ENCODE results near the gene STAM2.
A peak's percentile ranks its signal among the peaks of the same experiment; 100 is the strongest.

STAM2 gene

GRCh38 chr2:152176113-152176714 is 651 bp upstream of the STAM2 start:
- TF ChIP-seq GATA2 (IDR thresholded peaks at IDR 0.05; ENCODE audit: low read depth, low read length), result no peak
- TF ChIP-seq GATA3 (IDR thresholded peaks at IDR 0.05; ENCODE audit: low read depth, low read length), result no peak

GRCh38 chr2:152175012-152175367 is 573 bp downstream of the STAM2 start:
- no peak for TF ChIP-seq GATA2 (IDR thresholded peaks at IDR 0.05; ENCODE audit: low read depth, low read length)
- TF ChIP-seq GATA3 (IDR thresholded peaks at IDR 0.05; ENCODE audit: low read depth, low read length), result no peak

GRCh38 chr2:152174574-152174973 is 989 bp downstream of the STAM2 start:
- TF ChIP-seq GATA2 (IDR thresholded peaks at IDR 0.05; ENCODE audit: low read depth, low read length) (no peak), GATA3 (IDR thresholded peaks at IDR 0.05; ENCODE audit: low read depth, low read length) (no peak)

GRCh38 chr2:152173831-152174230 is 1.7 kb downstream of the STAM2 start:
- TF ChIP-seq GATA2 (IDR thresholded peaks at IDR 0.05; ENCODE audit: low read depth, low read length) (no peak), GATA3 (IDR thresholded peaks at IDR 0.05; ENCODE audit: low read depth, low read length) (no peak)

GRCh38 chr2:152171718-152172117 is 3.8 kb downstream of the STAM2 start:
- TF ChIP-seq GATA2 (IDR thresholded peaks at IDR 0.05; ENCODE audit: low read depth, low read length) (no peak), GATA3 (IDR thresholded peaks at IDR 0.05; ENCODE audit: low read depth, low read length) (no peak)

- no peak for TF ChIP-seq GATA2 (IDR thresholded peaks at IDR 0.05; ENCODE audit: low read depth, low read length)
- TF ChIP-seq GATA3 (IDR thresholded peaks at IDR 0.05; ENCODE audit: low read depth, low read length), result no peak
Measured at GRCh38 chr2:152167065-152167464, 8.5 kb downstream of the STAM2 start.

- no peak for TF ChIP-seq GATA3 (IDR thresholded peaks at IDR 0.05; ENCODE audit: low read depth, low read length)
- TF ChIP-seq GATA2 (IDR thresholded peaks at IDR 0.05; ENCODE audit: low read depth, low read length), result no peak
Measured at GRCh38 chr2:152166633-152167032, 8.9 kb downstream of the STAM2 start.

- no peak for TF ChIP-seq GATA2 (IDR thresholded peaks at IDR 0.05; ENCODE audit: low read depth, low read length)
- no peak for TF ChIP-seq GATA3 (IDR thresholded peaks at IDR 0.05; ENCODE audit: low read depth, low read length)
Measured at GRCh38 chr2:152165780-152166179, 9.8 kb downstream of the STAM2 start.

- TF ChIP-seq GATA3 (IDR thresholded peaks at IDR 0.05; ENCODE audit: low read depth, low read length) (no peak), GATA2 (IDR thresholded peaks at IDR 0.05; ENCODE audit: low read depth, low read length) (no peak)
Measured at GRCh38 chr2:152165306-152165705, 10.3 kb downstream of the STAM2 start.

GRCh38 chr2:152163669-152164068 is 11.9 kb downstream of the STAM2 start:
- peak; percentile 76 for TF ChIP-seq GATA2 (IDR thresholded peaks at IDR 0.05; ENCODE audit: low read depth, low read length)

GRCh38 chr2:152162141-152162540 is 13.4 kb downstream of the STAM2 start:
- TF ChIP-seq GATA2 (IDR thresholded peaks at IDR 0.05; ENCODE audit: low read depth, low read length) (no peak), GATA3 (IDR thresholded peaks at IDR 0.05; ENCODE audit: low read depth, low read length) (no peak)

GRCh38 chr2:152161598-152161997 is 14.0 kb downstream of the STAM2 start:
- no peak for TF ChIP-seq GATA3 (IDR thresholded peaks at IDR 0.05; ENCODE audit: low read depth, low read length)
- TF ChIP-seq GATA2 (IDR thresholded peaks at IDR 0.05; ENCODE audit: low read depth, low read length), result no peak

GRCh38 chr2:152157253-152157652 is 18.3 kb downstream of the STAM2 start:
- TF ChIP-seq GATA2 (IDR thresholded peaks at IDR 0.05; ENCODE audit: low read depth, low read length), result no peak
- TF ChIP-seq GATA3 (IDR thresholded peaks at IDR 0.05; ENCODE audit: low read depth, low read length), result no peak

GRCh38 chr2:152155209-152155608 is 20.4 kb downstream of the STAM2 start:
- no peak for TF ChIP-seq GATA2 (IDR thresholded peaks at IDR 0.05; ENCODE audit: low read depth, low read length)
- TF ChIP-seq GATA3 (IDR thresholded peaks at IDR 0.05; ENCODE audit: low read depth, low read length), result no peak

GRCh38 chr2:152154462-152154861 is 21.1 kb downstream of the STAM2 start:
- no peak for TF ChIP-seq GATA3 (IDR thresholded peaks at IDR 0.05; ENCODE audit: low read depth, low read length)
- TF ChIP-seq GATA2 (IDR thresholded peaks at IDR 0.05; ENCODE audit: low read depth, low read length), result no peak
